NB4 (cell line): ENCODE results near the gene CFAP299.
A peak's percentile ranks its signal among the peaks of the same experiment; 100 is the strongest.

Source experiments
- DNase-seq: peaks from one replicate; pipeline ENCODE4 v3.0.0; 2010; ENCODE audit warnings: low read depth
- H3K4me3 ChIP-seq: one replicate; pipeline ENCODE4 v1.5.1; 2011; ENCODE audit warnings: mild to moderate bottlenecking, low read depth, low read length, moderate library complexity
- MYC ChIP-seq: IDR thresholded peaks from 2 replicates; pipeline ENCODE4 v1.6.1; 2011; ENCODE audit warnings: low read depth, low read length
- POLR2A ChIP-seq: IDR thresholded peaks from 2 replicates; pipeline ENCODE4 v1.6.1; 2011; ENCODE audit warnings: mild to moderate bottlenecking; ENCODE audit not compliant: insufficient read length; ENCODE audit errors: extremely low read depth
- TF ChIP-seq, protein P1 (sequence below): IDR thresholded peaks from 2 replicates; pipeline ENCODE4 v1.6.1; 2011; ENCODE audit warnings: low read depth, low read length
- TF ChIP-seq, protein P2 (sequence below): IDR thresholded peaks from one replicate; pipeline ENCODE4 v1.5.1; 2012; ENCODE audit warnings: low read depth, low read length

The CFAP299 gene

DNA sequence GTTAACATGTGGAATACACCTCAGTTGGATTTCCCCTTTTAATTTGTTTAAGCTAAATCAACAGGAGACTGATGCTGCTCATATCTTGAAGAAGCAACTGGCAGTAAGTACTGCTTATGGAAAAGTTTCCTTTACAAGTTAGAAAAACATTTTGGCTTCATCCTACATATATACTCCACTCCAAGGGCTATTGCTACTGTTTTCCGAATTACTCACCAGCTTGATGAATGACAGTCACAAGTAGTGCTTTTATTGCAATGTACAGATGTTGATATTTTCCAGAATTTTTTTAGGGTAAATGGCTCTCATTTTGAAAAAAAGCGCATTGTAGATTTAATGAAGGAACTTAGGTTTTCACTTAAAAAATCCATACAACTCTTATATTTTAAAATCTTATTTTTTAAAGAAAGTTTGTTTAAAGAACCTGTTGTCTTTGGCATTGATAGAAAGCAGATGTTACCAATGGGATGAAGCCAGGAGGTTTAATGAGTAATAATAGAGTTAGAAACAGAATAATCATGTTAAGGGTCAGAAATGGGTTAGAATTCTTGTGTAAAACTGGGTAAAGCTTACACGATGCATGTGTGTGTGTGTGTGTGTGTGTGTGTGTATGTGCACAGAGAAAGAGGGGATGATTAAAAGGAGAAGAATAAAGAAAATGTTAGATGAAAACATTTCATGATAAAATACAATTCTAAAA, 272.9 kb downstream of the CFAP299 start:
- H3K4me3 ChIP-seq: no peak overlapping the region
- no peak for DNase-seq
- TF ChIP-seq MYC: no peak
- TF ChIP-seq, protein P1, sequence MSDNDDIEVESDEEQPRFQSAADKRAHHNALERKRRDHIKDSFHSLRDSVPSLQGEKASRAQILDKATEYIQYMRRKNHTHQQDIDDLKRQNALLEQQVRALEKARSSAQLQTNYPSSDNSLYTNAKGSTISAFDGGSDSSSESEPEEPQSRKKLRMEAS: no peak
- TF ChIP-seq, protein P2, sequence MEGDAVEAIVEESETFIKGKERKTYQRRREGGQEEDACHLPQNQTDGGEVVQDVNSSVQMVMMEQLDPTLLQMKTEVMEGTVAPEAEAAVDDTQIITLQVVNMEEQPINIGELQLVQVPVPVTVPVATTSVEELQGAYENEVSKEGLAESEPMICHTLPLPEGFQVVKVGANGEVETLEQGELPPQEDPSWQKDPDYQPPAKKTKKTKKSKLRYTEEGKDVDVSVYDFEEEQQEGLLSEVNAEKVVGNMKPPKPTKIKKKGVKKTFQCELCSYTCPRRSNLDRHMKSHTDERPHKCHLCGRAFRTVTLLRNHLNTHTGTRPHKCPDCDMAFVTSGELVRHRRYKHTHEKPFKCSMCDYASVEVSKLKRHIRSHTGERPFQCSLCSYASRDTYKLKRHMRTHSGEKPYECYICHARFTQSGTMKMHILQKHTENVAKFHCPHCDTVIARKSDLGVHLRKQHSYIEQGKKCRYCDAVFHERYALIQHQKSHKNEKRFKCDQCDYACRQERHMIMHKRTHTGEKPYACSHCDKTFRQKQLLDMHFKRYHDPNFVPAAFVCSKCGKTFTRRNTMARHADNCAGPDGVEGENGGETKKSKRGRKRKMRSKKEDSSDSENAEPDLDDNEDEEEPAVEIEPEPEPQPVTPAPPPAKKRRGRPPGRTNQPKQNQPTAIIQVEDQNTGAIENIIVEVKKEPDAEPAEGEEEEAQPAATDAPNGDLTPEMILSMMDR: no peak
- TF ChIP-seq POLR2A: no peak

DNA sequence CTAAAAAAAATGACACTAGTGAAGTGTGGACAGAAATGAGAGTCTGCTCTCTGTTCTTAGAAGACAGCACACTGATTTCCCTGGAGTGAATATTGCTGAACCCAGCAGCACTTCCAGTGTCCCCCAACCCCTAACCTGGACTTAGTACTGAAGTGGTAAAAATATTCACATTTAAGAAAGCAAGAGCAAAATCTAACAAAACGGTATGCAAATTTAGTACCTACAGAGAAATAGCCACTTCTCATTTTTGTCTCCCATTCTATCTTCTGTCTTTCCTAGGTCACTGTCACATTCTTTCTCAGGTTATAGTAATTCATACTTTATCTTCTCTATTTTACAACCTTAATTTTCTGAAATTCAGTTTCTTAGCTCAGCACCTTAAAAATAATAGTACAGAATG, 274.7 kb downstream of the CFAP299 start:
- no peak for DNase-seq
- H3K4me3 ChIP-seq: no peak overlapping the region
- TF ChIP-seq, protein P2: no peak
- TF ChIP-seq, protein P1: no peak
- no peak for TF ChIP-seq POLR2A
- TF ChIP-seq MYC: no peak

DNA sequence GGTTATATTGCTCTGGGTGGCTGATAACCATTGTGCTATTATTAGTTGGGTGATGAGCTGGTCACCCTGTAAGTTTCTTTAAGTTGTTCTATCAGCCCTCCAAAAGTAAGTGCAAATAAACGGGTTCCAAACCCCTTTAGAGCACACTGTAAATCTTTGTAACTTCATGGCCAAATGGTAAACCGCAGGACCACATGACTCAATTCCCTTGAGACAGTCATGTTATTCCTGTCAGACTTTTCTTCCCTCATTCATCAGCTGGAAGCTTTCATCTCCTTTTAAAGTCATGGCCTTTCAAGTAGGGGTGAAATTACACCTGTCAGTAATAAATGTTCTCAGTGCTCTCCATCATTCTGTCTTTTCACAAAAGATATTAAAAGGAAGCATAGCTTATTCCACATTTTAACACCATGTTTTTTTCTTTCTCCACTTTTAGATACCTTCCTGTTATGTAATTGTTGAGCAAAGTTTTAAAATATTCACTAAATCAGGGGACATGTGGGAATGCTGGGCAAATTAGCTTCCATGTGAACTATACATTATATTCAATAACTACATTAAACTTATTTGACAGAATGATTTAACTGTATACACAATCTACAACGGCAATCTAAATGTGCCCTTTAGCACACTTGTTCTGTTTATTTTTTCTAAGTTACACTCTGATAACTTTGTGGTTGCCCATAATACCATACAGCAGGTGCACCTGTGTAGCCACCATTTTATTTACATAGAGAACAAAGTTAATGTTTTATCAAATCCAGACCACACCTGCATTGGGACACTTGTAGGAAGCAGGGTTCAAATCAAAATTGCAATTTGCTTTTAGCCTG, 275.5 kb downstream of the CFAP299 start:
- TF ChIP-seq MYC: no peak
- no peak for TF ChIP-seq POLR2A
- TF ChIP-seq, protein P2: no peak
- TF ChIP-seq, protein P1: no peak
- H3K4me3 ChIP-seq: no peak overlapping the region
- peak; percentile 53 for DNase-seq

DNA sequence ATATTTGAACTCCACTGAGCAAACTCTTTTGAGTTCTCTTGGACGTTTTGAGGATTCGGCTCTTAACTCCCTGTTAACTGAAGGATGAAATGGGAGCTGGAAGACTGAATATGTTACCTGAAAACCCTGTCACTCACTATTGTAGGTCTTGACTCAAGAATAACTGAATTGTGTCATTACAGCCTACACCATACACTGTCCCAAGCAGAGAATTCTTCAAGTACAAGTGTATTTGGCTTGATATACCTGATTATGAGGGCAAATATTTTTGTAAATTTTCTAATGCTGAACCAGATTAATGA, 276.1 kb downstream of the CFAP299 start:
- DNase-seq: no peak
- no peak overlapping the region for H3K4me3 ChIP-seq
- TF ChIP-seq POLR2A (no peak), MYC (no peak)
- TF ChIP-seq, protein P1: no peak
- TF ChIP-seq, protein P2: no peak

DNA sequence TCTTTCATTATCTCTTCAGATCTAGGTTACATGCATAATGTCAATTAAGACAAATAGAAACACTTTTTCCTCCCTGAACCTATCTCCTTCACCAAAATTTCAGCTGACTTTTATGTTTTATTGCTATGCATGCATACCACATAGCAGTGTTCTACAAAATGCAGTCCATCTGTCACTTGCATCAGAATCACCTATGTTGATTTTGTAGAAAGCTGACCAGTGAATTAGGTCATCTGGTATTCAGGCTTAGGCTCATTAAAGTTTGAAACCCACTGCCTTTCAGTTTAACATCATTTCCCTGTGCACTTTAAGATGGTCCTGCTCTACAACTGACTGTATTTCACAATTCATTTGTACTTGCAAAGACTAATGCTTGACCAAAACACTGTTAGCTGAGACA, 277.9 kb downstream of the CFAP299 start:
- TF ChIP-seq, protein P2: no peak
- no peak for TF ChIP-seq MYC
- no peak for TF ChIP-seq POLR2A
- TF ChIP-seq, protein P1: no peak
- H3K4me3 ChIP-seq: no peak overlapping the region
- no peak for DNase-seq
